ENCODE results near the gene TMEM50A. TPM values are rescaled to one million over a fixed set of nuclear protein-coding genes. Genes with fewer than 3 reads are reported as not detected.
"Not testable (repeated sequence)": the region's sequence is repeated elsewhere in the genome, so short reads cannot be mapped to it uniquely, and the experiment has no call there.

TMEM50A gene
- total RNA-seq, 1 donor from 2014 or later: 95.6 TPM

GRCh38 chr1:25369241-25369640, 31.1 kb downstream of the TMEM50A start:
- Histone ChIP-seq H3K27ac (no peak overlapping the region), H3K4me2 (no peak overlapping the region), H3K27me3 (no peaks in the 10 kb centered on the region), H3K36me3 (no peaks in the 10 kb centered on the region), H3K9ac (no peak overlapping the region), H3K4me1 (no peaks in the 10 kb centered on the region), H3K9me3 (ENCODE audit: low read depth) (no peaks in the 10 kb centered on the region), H4K20me1 (ENCODE audit: low read depth) (no peaks in the 10 kb centered on the region), H3K4me3 (no peak overlapping the region), H3K79me2 (ENCODE audit: low read depth) (no peaks in the 10 kb centered on the region), H3F3A (ENCODE audit: low read depth) (no peaks in the 10 kb centered on the region), H2AFZ (replicated peaks) (no peak overlapping the region)
- Mint-ChIP-seq H3K4me1 (no peaks in the 10 kb centered on the region), H3K27me3 (ENCODE audit: insufficient read depth, low read depth) (no peaks in the 10 kb centered on the region), H3K9me3 (no peaks in the 10 kb centered on the region), H3K36me3 (no peaks in the 10 kb centered on the region), H3K27ac (no peak overlapping the region), H3K4me3 (no peak overlapping the region)
- no peak for TF ChIP-seq EZH2 (IDR thresholded peaks at IDR 0.05)
- DNase-seq (ENCODE audit: low spot score): no peak

GRCh38 chr1:25369691-25370271, 31.6 kb downstream of the TMEM50A start:
- H3F3A ChIP-seq (ENCODE audit: low read depth); H3K4me1 ChIP-seq; H3K4me3 Mint-ChIP-seq; H3K36me3 Mint-ChIP-seq; H3K4me3 ChIP-seq; H3K27me3 ChIP-seq; H3K36me3 ChIP-seq; H3K27ac Mint-ChIP-seq; H3K9ac ChIP-seq; H3K9me3 Mint-ChIP-seq; H3K4me1 Mint-ChIP-seq; H3K4me2 ChIP-seq; H3K27me3 Mint-ChIP-seq (ENCODE audit: insufficient read depth, low read depth); H3K79me2 ChIP-seq (ENCODE audit: low read depth); DNase-seq (ENCODE audit: low spot score); H3K9me3 ChIP-seq (ENCODE audit: low read depth); H2AFZ ChIP-seq (replicated peaks); H3K27ac ChIP-seq; H4K20me1 ChIP-seq (ENCODE audit: low read depth): not testable (repeated sequence)

DNA sequence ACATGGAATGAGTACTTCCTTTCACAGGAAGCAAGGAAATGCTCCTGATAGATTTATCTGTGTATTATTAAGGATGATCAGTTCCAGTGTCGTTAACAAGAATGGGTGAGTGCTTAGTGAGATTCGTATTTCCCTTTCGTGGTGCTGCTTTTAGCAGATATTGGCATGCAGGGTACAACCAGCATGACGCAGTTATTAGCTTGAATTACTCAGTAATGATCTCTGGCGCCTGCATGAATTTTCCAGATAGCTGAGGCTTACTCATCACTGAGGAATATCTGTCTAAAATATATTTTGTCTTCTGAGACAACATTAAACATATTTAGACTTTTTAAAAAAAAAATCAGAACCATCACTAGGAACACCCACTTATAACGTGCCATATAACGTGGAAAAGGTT, 33.6 kb downstream of the TMEM50A start:
- not testable (repeated sequence) for H3K9ac ChIP-seq; H3K27me3 ChIP-seq; H3K4me2 ChIP-seq; H3F3A ChIP-seq (ENCODE audit: low read depth); H2AFZ ChIP-seq (replicated peaks); H3K4me1 ChIP-seq; H3K9me3 Mint-ChIP-seq; H3K4me1 Mint-ChIP-seq; H4K20me1 ChIP-seq (ENCODE audit: low read depth); H3K27ac Mint-ChIP-seq; H3K27me3 Mint-ChIP-seq (ENCODE audit: insufficient read depth, low read depth); DNase-seq (ENCODE audit: low spot score); H3K79me2 ChIP-seq (ENCODE audit: low read depth); H3K36me3 ChIP-seq; H3K27ac ChIP-seq; H3K36me3 Mint-ChIP-seq; H3K4me3 ChIP-seq; H3K9me3 ChIP-seq (ENCODE audit: low read depth); H3K4me3 Mint-ChIP-seq

- H2AFZ ChIP-seq (replicated peaks); H3K4me2 ChIP-seq; DNase-seq (ENCODE audit: low spot score); H4K20me1 ChIP-seq (ENCODE audit: low read depth); H3K36me3 ChIP-seq; H3K4me3 ChIP-seq; H3K9me3 ChIP-seq (ENCODE audit: low read depth); H3K27ac Mint-ChIP-seq; H3F3A ChIP-seq (ENCODE audit: low read depth); H3K4me3 Mint-ChIP-seq; H3K36me3 Mint-ChIP-seq; H3K9ac ChIP-seq; H3K27ac ChIP-seq; H3K79me2 ChIP-seq (ENCODE audit: low read depth); H3K9me3 Mint-ChIP-seq; H3K4me1 ChIP-seq; H3K27me3 Mint-ChIP-seq (ENCODE audit: insufficient read depth, low read depth); H3K27me3 ChIP-seq; H3K4me1 Mint-ChIP-seq: not testable (repeated sequence)
These were observed 40.2 kb downstream of the TMEM50A start for GRCh38 chr1:25378367-25378766.

DNA sequence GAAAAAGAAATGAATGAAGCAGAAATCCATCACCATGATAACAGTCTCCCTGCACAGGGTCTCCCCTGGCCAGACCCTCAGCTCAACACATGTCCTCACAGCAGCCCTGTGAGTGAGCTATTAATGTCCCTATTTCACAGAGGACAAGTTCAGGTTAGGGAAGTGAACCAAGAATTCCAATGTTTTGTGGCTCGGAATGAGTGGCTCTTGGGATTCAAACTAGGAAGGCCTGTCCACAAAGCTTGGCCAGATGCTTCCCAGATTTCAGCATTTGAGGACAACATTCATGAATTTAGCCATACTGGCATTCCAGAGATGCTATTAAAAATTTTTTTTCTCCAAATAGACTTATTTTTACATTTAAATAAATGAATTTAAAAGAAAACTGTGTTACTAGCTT, 44.4 kb downstream of the TMEM50A start:
- not testable (repeated sequence) for H3K79me2 ChIP-seq (ENCODE audit: low read depth); H4K20me1 ChIP-seq (ENCODE audit: low read depth); H3K9me3 ChIP-seq (ENCODE audit: low read depth); DNase-seq (ENCODE audit: low spot score); H3K36me3 Mint-ChIP-seq; H3K36me3 ChIP-seq; H3K4me2 ChIP-seq; H3K9me3 Mint-ChIP-seq; H3K4me1 ChIP-seq; H3K4me3 Mint-ChIP-seq; H3K27ac Mint-ChIP-seq; H3K27me3 ChIP-seq; H3F3A ChIP-seq (ENCODE audit: low read depth); H3K4me3 ChIP-seq; H3K9ac ChIP-seq; H3K4me1 Mint-ChIP-seq; H2AFZ ChIP-seq (replicated peaks); H3K27me3 Mint-ChIP-seq (ENCODE audit: insufficient read depth, low read depth); H3K27ac ChIP-seq

- H3K27ac Mint-ChIP-seq; H3K27ac ChIP-seq; H4K20me1 ChIP-seq (ENCODE audit: low read depth); H3F3A ChIP-seq (ENCODE audit: low read depth); H3K4me3 Mint-ChIP-seq; H3K79me2 ChIP-seq (ENCODE audit: low read depth); DNase-seq (ENCODE audit: low spot score); H3K4me1 Mint-ChIP-seq; H3K4me2 ChIP-seq; H3K9me3 ChIP-seq (ENCODE audit: low read depth); H3K4me3 ChIP-seq; H3K27me3 ChIP-seq; H3K9ac ChIP-seq; H3K27me3 Mint-ChIP-seq (ENCODE audit: insufficient read depth, low read depth); H3K9me3 Mint-ChIP-seq; H3K4me1 ChIP-seq; H3K36me3 Mint-ChIP-seq; H2AFZ ChIP-seq (replicated peaks); H3K36me3 ChIP-seq: not testable (repeated sequence)
These were observed 45.0 kb downstream of the TMEM50A start for GRCh38 chr1:25383090-25383489.

DNA sequence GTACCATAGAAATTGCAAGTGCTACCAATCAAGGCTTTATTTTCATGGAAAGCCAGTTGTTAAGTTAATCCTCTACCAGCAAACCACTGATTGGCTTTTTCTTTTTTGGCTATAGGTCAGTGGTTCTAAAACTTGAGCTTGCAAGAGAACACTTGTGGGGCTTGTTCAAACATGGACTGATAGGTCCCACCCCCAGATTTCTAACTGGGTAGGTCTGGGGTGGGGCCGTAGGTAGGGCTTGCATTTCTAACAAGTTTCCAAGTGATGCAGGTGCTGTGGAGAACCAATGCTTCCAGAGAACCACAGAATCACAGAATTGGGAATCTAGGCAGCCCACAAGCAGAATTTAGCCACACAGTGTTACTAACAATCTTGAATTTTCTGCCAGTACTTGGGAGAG, 45.7 kb downstream of the TMEM50A start:
- not testable (repeated sequence) for H3K79me2 ChIP-seq (ENCODE audit: low read depth); H3K36me3 Mint-ChIP-seq; H3K36me3 ChIP-seq; H3K9me3 ChIP-seq (ENCODE audit: low read depth); H2AFZ ChIP-seq (replicated peaks); DNase-seq (ENCODE audit: low spot score); H3K9ac ChIP-seq; H3K27me3 ChIP-seq; H3K4me1 Mint-ChIP-seq; H3K4me3 Mint-ChIP-seq; H3K9me3 Mint-ChIP-seq; H3K27me3 Mint-ChIP-seq (ENCODE audit: insufficient read depth, low read depth); H3K27ac ChIP-seq; H3K4me1 ChIP-seq; H3F3A ChIP-seq (ENCODE audit: low read depth); H3K4me2 ChIP-seq; H3K27ac Mint-ChIP-seq; H3K4me3 ChIP-seq; H4K20me1 ChIP-seq (ENCODE audit: low read depth)

DNA sequence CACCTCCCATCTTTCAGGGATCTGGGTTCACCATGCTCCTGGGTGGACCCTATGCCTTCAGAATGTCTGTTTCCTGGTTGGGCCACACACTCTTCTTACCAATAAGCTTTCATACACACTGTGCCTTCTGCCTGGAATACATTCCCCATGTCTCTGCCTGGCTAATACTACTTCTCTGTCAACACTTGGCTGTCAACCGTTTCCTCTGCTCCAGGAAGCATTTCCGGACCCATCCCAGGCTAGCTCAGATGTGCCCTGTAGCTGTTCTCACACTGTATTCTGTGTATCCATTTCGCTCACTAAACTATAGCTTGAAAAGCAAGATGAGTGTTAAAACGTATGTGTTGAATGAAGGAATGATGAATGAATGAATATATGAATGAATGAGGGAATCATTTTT, 49.0 kb downstream of the TMEM50A start:
- H2AFZ ChIP-seq (replicated peaks); H3K9me3 ChIP-seq (ENCODE audit: low read depth); H3K9me3 Mint-ChIP-seq; H3K36me3 ChIP-seq; DNase-seq (ENCODE audit: low spot score); H3K27ac Mint-ChIP-seq; H3K4me1 ChIP-seq; H3K27ac ChIP-seq; H3K4me3 ChIP-seq; H3F3A ChIP-seq (ENCODE audit: low read depth); H3K4me1 Mint-ChIP-seq; H3K27me3 Mint-ChIP-seq (ENCODE audit: insufficient read depth, low read depth); H3K36me3 Mint-ChIP-seq; H4K20me1 ChIP-seq (ENCODE audit: low read depth); H3K79me2 ChIP-seq (ENCODE audit: low read depth); H3K27me3 ChIP-seq; H3K4me3 Mint-ChIP-seq; H3K9ac ChIP-seq; H3K4me2 ChIP-seq: not testable (repeated sequence)
